CD4-positive, alpha-beta T cell (primary cell): ENCODE measurements around the gene MAN2B2. TPM values are rescaled to one million over a fixed set of nuclear protein-coding genes. Genes with fewer than 3 reads are reported as not detected.

ENCODE experiments used
- ATAC-seq: fragments of 200-7000 bp; cut with Tn5 transposase; one replicate; pipeline ENCODE4 v1.10.0; 2022; ENCODE audit warnings: mild to moderate bottlenecking; ENCODE audit not compliant: poor library complexity
- CTCF ChIA-PET: fragments of 350-600 bp; sonication (Branson Sonifier 250); formaldehyde crosslinking; loops from one replicate; lab custom pipeline; 2021; ENCODE audit warnings: antibody characterized with exemption, inconsistent platforms; lab: Charles Lee
- POLR2A ChIA-PET: fragments of 350-600 bp; sonication (Branson Sonifier 250); formaldehyde crosslinking; loops from one replicate; lab custom pipeline; 2021; ENCODE audit warnings: antibody characterized with exemption, inconsistent platforms; lab: Charles Lee
- DNase-seq, 14 experiments: peaks; one replicate each; pipeline ENCODE4 v3.0.0-alpha.2; 2013 to 2020; ENCODE audit warnings: mixed read lengths in 2 of 14
- H3K27ac ChIP-seq, 2 donors: one replicate each; pipeline versions ENCODE4 v1.5.1 to v1.7.0; 2013; ENCODE audit warnings: low read length in 2 of 2, low read depth in 1 of 2, mild to moderate bottlenecking in 1 of 2
- H3K27me3 ChIP-seq, 2 experiments: 1 replicate in 1 of 2; 2 replicates in 1 of 2; pipeline versions ENCODE4 v1.6.1 to v1.7.0; 2013; ENCODE audit warnings: low read length in 2 of 2, control low read depth in 1 of 2, mild to moderate bottlenecking in 1 of 2, moderate library complexity in 1 of 2; ENCODE audit not compliant: insufficient read depth in 2 of 2, control insufficient read depth in 1 of 2
- H3K36me3 ChIP-seq: one replicate; pipeline ENCODE4 v1.6.1; 2013; ENCODE audit warnings: low read length, control low read depth; ENCODE audit not compliant: insufficient read depth
- H3K4me1 ChIP-seq: one replicate; pipeline ENCODE4 v1.6.1; 2013; ENCODE audit warnings: low read length, control low read depth; ENCODE audit not compliant: insufficient read depth
- H3K4me3 ChIP-seq: one replicate; pipeline ENCODE4 v1.5.1; 2013; ENCODE audit warnings: mild to moderate bottlenecking, low read length, moderate library complexity
- H3K9me3 ChIP-seq, 2 experiments: 1 replicate in 1 of 2; 2 replicates in 1 of 2; pipeline versions ENCODE4 v1.6.1 to v1.7.0; 2013; ENCODE audit warnings: low read length in 2 of 2, mild to moderate bottlenecking in 2 of 2, control low read depth in 1 of 2, moderate library complexity in 1 of 2; ENCODE audit not compliant: control insufficient read depth in 1 of 2, insufficient read depth in 1 of 2
- H3K27ac Mint-ChIP-seq: one replicate; pipeline ENCODE4 v1.8.0; 2020; ENCODE audit warnings: mixed read lengths
- H3K27me3 Mint-ChIP-seq: one replicate; pipeline ENCODE4 v1.8.0; 2021; ENCODE audit warnings: mixed read lengths
- H3K36me3 Mint-ChIP-seq: one replicate; pipeline ENCODE4 v1.8.0; 2021; ENCODE audit warnings: low read depth, mixed read lengths
- H3K4me1 Mint-ChIP-seq: one replicate; pipeline ENCODE4 v1.8.0; 2021; ENCODE audit warnings: low read depth, mixed read lengths
- H3K4me3 Mint-ChIP-seq: one replicate; pipeline ENCODE4 v1.8.0; 2020; ENCODE audit warnings: mild to moderate bottlenecking, mixed read lengths
- H3K9me3 Mint-ChIP-seq: one replicate; pipeline ENCODE4 v1.8.0; 2020; ENCODE audit warnings: mixed read lengths
- intact Hi-C, 2 experiments: fragments of 100-400 bp; cut with DNase I in 1 of 2; cut with micrococcal nuclease in 1 of 2; formaldehyde crosslinking; loops; one replicate each; pipeline versions ENCODE4 v1.15.1 to v1.9.0; 2023 to 2025; cut with DNase I, micrococcal nuclease
- total RNA-seq, 174 experiments: library from RNA in 2 of 174; stranded (reverse) in 2 of 174; gene quantifications; one replicate each; pipeline ENCODE4 v1.2.3 and lab custom pipeline; 2021 to 2026
- TF ChIP-seq, protein P1 (sequence below): fragments of 200-600 bp; IDR thresholded peaks from one replicate; pipeline ENCODE4 v1.8.0; 2022; ENCODE audit warnings: antibody characterized with exemption, mild to moderate bottlenecking

The MAN2B2 gene
- total RNA-seq, 2 experiments from 2014 or later: 25.9 to 28.5 TPM

DNA sequence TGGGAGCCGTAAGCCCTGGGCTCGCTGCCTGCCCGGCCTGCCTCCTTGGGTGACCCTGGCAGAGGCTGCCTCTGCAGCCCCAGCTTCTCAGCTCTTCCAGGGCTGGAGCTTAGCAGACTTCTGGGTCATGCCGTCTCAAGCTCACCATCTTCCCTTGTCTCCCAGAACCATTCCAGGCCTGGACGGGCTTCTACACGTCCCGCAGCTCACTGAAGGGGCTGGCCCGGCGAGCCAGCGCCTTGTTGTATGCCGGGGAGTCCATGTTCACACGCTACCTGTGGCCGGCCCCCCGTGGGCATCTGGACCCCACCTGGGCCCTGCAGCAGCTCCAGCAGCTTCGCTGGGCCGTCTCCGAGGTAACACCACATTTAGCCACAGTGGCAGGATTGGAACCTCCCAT, 22.0 kb downstream of the MAN2B2 start:
- no peak overlapping the region for H3K27ac ChIP-seq
- H3K27me3 Mint-ChIP-seq: no peaks in the 10 kb centered on the region
- H3K27me3 ChIP-seq: no peaks in the 10 kb centered on the region
- DNase-seq: no peak
- peaks cover 77% of the 10 kb centered on the region for H3K36me3 Mint-ChIP-seq
- peaks cover 79% of the 10 kb centered on the region for H3K36me3 ChIP-seq
- peaks cover 0 to 5% of the 10 kb centered on the region in 2 experiments for H3K9me3 ChIP-seq
- no peaks in the 10 kb centered on the region for H3K4me1 Mint-ChIP-seq
- no peak overlapping the region for H3K4me3 ChIP-seq
- ChIA-PET CTCF (no interaction called here), POLR2A (no interaction called here)
- no peak overlapping the region for H3K4me3 Mint-ChIP-seq
- no peak for ATAC-seq
- no peaks in the 10 kb centered on the region for H3K9me3 Mint-ChIP-seq
- H3K4me1 ChIP-seq: no peaks in the 10 kb centered on the region
- intact Hi-C loops: no loop called here
- TF ChIP-seq, protein P1, sequence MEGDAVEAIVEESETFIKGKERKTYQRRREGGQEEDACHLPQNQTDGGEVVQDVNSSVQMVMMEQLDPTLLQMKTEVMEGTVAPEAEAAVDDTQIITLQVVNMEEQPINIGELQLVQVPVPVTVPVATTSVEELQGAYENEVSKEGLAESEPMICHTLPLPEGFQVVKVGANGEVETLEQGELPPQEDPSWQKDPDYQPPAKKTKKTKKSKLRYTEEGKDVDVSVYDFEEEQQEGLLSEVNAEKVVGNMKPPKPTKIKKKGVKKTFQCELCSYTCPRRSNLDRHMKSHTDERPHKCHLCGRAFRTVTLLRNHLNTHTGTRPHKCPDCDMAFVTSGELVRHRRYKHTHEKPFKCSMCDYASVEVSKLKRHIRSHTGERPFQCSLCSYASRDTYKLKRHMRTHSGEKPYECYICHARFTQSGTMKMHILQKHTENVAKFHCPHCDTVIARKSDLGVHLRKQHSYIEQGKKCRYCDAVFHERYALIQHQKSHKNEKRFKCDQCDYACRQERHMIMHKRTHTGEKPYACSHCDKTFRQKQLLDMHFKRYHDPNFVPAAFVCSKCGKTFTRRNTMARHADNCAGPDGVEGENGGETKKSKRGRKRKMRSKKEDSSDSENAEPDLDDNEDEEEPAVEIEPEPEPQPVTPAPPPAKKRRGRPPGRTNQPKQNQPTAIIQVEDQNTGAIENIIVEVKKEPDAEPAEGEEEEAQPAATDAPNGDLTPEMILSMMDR: no peak
- H3K27ac Mint-ChIP-seq: no peak overlapping the region

DNA sequence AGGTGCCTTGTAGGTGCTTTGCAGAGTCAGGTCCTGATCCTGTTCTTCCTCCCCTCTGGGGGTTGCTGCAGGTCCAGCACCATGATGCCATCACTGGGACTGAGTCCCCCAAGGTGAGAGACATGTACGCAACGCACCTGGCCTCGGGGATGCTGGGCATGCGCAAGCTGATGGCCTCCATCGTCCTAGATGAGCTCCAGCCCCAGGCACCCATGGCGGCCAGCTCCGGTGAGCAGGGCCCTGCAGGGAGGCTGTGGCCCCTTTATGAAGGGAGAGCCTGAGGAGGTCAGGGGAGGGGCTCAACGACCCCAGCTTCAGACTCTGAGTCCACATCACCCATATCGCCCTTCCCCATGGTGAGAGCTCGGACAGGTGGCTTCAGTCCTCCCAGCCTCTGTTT, 23.1 kb downstream of the MAN2B2 start:
- DNase-seq (no peak), ATAC-seq (no peak)
- no peaks in the 10 kb centered on the region for H3K27me3 ChIP-seq
- no peak overlapping the region for H3K27ac ChIP-seq
- H3K4me3 Mint-ChIP-seq: no peak overlapping the region
- no peaks in the 10 kb centered on the region for H3K27me3 Mint-ChIP-seq
- no peaks in the 10 kb centered on the region for H3K4me1 ChIP-seq
- peaks cover 84% of the 10 kb centered on the region for H3K36me3 ChIP-seq
- H3K4me1 Mint-ChIP-seq: no peaks in the 10 kb centered on the region
- ChIA-PET CTCF (no interaction called here), POLR2A (no interaction called here)
- H3K9me3 Mint-ChIP-seq: no peaks in the 10 kb centered on the region
- intact Hi-C loops: no loop called here
- H3K36me3 Mint-ChIP-seq: peaks cover 79% of the 10 kb centered on the region
- TF ChIP-seq, protein P1: no peak
- no peak overlapping the region for H3K4me3 ChIP-seq
- H3K27ac Mint-ChIP-seq: no peak overlapping the region
- peaks cover 0 to 10% of the 10 kb centered on the region in 2 experiments for H3K9me3 ChIP-seq

DNA sequence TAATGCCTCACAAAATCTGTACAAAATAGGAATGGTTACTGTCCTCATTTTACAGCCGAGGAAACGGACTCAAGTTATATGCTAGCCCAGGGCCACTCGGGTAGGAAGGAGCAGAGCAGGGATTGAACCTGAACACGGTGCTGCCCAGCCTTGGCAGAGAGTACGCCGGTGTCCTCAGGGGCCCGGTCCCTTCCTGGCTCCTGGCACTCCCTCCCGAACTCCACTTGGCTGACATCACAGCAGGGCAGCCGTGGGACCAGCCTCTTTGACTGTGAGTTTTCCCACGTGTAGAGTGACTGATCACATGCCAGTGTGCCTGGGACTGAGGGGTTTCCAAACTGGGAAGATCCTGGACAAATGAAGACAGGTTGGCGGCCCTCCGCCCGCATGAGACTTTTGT, 23.7 kb downstream of the MAN2B2 start:
- Histone ChIP-seq H3K36me3 (peaks cover 84% of the 10 kb centered on the region), H3K27me3 (no peaks in the 10 kb centered on the region), H3K4me3 (no peak overlapping the region), H3K27ac (no peak overlapping the region), H3K4me1 (no peaks in the 10 kb centered on the region), H3K9me3 (peaks cover 0 to 15% of the 10 kb centered on the region in 2 experiments)
- Mint-ChIP-seq H3K27ac (no peak overlapping the region), H3K9me3 (no peaks in the 10 kb centered on the region), H3K4me1 (no peaks in the 10 kb centered on the region), H3K27me3 (no peaks in the 10 kb centered on the region), H3K36me3 (peaks cover 79% of the 10 kb centered on the region), H3K4me3 (no peak overlapping the region)
- TF ChIP-seq, protein P1: no peak
- no peak for ATAC-seq
- intact Hi-C loops: no loop called here
- ChIA-PET CTCF (no interaction called here), POLR2A (no interaction called here)
- DNase-seq: no peak
